NCI-H510A (cell line): ENCODE results near the gene PIGK.

Source experiments
- DNase-seq: peaks from one replicate; lab custom pipeline; 2025; lab: John Stamatoyannopoulos, UW

The PIGK gene

GRCh38 chr1:77039111-77039510 lies 180.1 kb downstream of the PIGK start:
- no peak for DNase-seq
